OCI-LY7 (cell line): ENCODE results near the gene EPHB1.

Experiments used
- EZH2phosphoT487 ChIP-seq: fragments of 200-600 bp; sonication (generic); IDR thresholded peaks from 2 replicates; pipeline ENCODE4 v1.6.1; 2018; ENCODE audit warnings: low read depth, borderline replicate concordance, mild to moderate bottlenecking, mixed run types, antibody characterized with exemption, low read length, moderate library complexity, mixed read lengths
- TF ChIP-seq, protein P1 (sequence below): fragments of 200-600 bp; sonication (generic); conservative IDR thresholded peaks from 2 replicates; pipeline ENCODE4 v1.5.1; 2014; ENCODE audit warnings: mild to moderate bottlenecking, antibody characterized with exemption, low read length, moderate library complexity, mixed read lengths

DNA sequence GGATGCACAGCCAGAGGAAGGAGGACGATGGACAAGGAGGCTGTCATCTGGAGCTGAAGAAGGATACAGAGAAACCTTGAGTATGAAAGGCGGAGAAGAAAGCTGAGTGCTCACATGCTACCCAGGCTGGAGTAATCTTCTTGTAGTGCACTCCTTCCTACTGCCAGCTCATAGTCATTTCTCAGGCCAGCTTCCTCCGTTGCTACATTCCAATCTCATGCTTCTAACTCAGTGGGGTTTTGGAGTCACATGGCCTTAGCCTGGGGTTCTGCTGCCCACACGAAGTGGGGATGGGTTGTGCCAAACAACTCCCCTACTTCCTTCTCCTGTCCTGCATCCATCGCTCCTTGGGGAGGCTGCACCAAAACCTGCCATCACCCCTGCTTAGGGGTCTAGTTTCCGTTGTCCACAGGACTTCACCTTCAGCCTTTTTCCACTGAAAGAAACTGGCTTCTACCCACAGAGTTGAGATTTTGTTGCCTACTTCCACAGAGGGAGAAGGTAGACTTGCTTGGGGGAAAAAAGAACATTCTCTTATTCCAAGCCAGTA is 239.9 kb downstream of the EPHB1 start:
- TF ChIP-seq, protein P1, sequence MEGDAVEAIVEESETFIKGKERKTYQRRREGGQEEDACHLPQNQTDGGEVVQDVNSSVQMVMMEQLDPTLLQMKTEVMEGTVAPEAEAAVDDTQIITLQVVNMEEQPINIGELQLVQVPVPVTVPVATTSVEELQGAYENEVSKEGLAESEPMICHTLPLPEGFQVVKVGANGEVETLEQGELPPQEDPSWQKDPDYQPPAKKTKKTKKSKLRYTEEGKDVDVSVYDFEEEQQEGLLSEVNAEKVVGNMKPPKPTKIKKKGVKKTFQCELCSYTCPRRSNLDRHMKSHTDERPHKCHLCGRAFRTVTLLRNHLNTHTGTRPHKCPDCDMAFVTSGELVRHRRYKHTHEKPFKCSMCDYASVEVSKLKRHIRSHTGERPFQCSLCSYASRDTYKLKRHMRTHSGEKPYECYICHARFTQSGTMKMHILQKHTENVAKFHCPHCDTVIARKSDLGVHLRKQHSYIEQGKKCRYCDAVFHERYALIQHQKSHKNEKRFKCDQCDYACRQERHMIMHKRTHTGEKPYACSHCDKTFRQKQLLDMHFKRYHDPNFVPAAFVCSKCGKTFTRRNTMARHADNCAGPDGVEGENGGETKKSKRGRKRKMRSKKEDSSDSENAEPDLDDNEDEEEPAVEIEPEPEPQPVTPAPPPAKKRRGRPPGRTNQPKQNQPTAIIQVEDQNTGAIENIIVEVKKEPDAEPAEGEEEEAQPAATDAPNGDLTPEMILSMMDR, result no peak
- TF ChIP-seq EZH2phosphoT487, result no peak
